GM12878 (cell line): ENCODE data around the gene ERVV-1. TPM values are rescaled to one million over a fixed set of nuclear protein-coding genes. Genes with fewer than 3 reads are reported as not detected.

Experiments used
- ATAC-seq: fragments of 200-7000 bp; cut with Tn5 transposase; 3 replicates; pipeline ENCODE4 v1.9.1; 2020; ENCODE audit warnings: mild to moderate bottlenecking, moderate library complexity
- BruUV-seq: library from RNA; stranded (reverse); fragments of 400-500 nt; replicated peaks from 2 replicates; lab custom pipeline; 2021; lab: Mats Ljungman, UMichigan
- CTCF ChIA-PET: fragments of 300-600 bp; sonication (Branson Sonifier 250); formaldehyde crosslinking; extraction: SDS; loops from one replicate; lab custom pipeline; 2021; ENCODE audit warnings: inconsistent platforms; lab: Yijun Ruan, JAX
- POLR2A ChIA-PET: fragments of 350-600 bp; formaldehyde crosslinking; extraction: SDS; loops from one replicate; lab custom pipeline; 2021; ENCODE audit warnings: inconsistent platforms; lab: Charles Lee
- RAD21 ChIA-PET: fragments of 300-600 bp; sonication (Branson Sonifier 250); formaldehyde crosslinking; loops from one replicate; lab custom pipeline; 2023; ENCODE audit warnings: antibody characterized with exemption; ENCODE audit not compliant: unreplicated experiment; lab: Charles Lee
- SMC1A ChIA-PET: fragments of 300-600 bp; sonication (Branson Sonifier 250); formaldehyde crosslinking; loops from one replicate; lab custom pipeline; 2023; ENCODE audit not compliant: unreplicated experiment, uncharacterized antibody; lab: Charles Lee
- DNase-seq: peaks from one replicate; pipeline ENCODE4 v3.0.0-alpha.2; 2011; ENCODE audit warnings: low read depth, low spot score
- FAIRE-seq: peaks from 3 replicates; lab custom pipeline; 2011; peaks lifted over from hg19 to GRCh38; lab: Jason Lieb, UNC
- H2AFZ ChIP-seq: 2 replicates; pipeline ENCODE4 v1.6.0; 2011; ENCODE audit warnings: low read depth, low read length, control low read depth; ENCODE audit not compliant: control insufficient read depth
- H3K27ac ChIP-seq: 2 replicates; pipeline ENCODE4 v1.5.1; 2011; ENCODE audit warnings: control low read depth; ENCODE audit not compliant: control insufficient read depth, insufficient read depth
- H3K27me3 ChIP-seq, 2 experiments: replicated peaks in 1 of 2; 2 replicates each; pipeline versions ENCODE4 v1.6.0 to v1.6.1; 2011; ENCODE audit warnings: low read length in 1 of 2; ENCODE audit not compliant: control insufficient read depth in 2 of 2, insufficient read depth in 2 of 2
- H3K36me3 ChIP-seq, 2 experiments: 2 replicates each; pipeline ENCODE4 v1.5.1; 2011; ENCODE audit warnings: low read length in 1 of 2; ENCODE audit not compliant: control insufficient read depth in 2 of 2, insufficient read depth in 2 of 2
- H3K4me1 ChIP-seq: 2 replicates; pipeline ENCODE4 v1.6.1; 2011; ENCODE audit warnings: mild to moderate bottlenecking, low read length, moderate library complexity, mixed read lengths; ENCODE audit not compliant: control insufficient read depth, insufficient read depth
- H3K4me2 ChIP-seq: 2 replicates; pipeline ENCODE4 v1.6.0; 2011; ENCODE audit warnings: control low read depth; ENCODE audit not compliant: control insufficient read depth, insufficient read depth
- H3K4me3 ChIP-seq: fragments of 200-600 bp; sonication (generic); 2 replicates; pipeline ENCODE4 v1.5.1; 2016
- H3K79me2 ChIP-seq: 2 replicates; pipeline ENCODE4 v1.6.0; 2011; ENCODE audit warnings: low read length; ENCODE audit not compliant: control insufficient read depth, insufficient read depth
- H3K9ac ChIP-seq: 2 replicates; pipeline ENCODE4 v1.8.0; 2011; ENCODE audit warnings: low read length, control low read depth, mixed read lengths; ENCODE audit not compliant: control insufficient read depth, insufficient read depth
- H3K9me3 ChIP-seq: replicated peaks from 3 replicates; pipeline ENCODE4 v1.5.1; 2011; ENCODE audit warnings: mild to moderate bottlenecking, low read length; ENCODE audit not compliant: control insufficient read depth, insufficient read depth
- H4K20me1 ChIP-seq: 2 replicates; pipeline ENCODE4 v1.6.0; 2011; ENCODE audit not compliant: control insufficient read depth, insufficient read depth
- BCL11A ChIP-seq: IDR thresholded peaks from 2 replicates; pipeline ENCODE4 v1.6.1; 2011; ENCODE audit warnings: low read depth, low read length
- BCL3 ChIP-seq: IDR thresholded peaks from 2 replicates; pipeline ENCODE4 v1.6.1; 2011; ENCODE audit warnings: borderline replicate concordance, low read depth, mild to moderate bottlenecking, moderate library complexity, low read length; ENCODE audit not compliant: insufficient read depth, poor library complexity, severe bottlenecking
- CHD4 ChIP-seq: fragments of 200-600 bp; sonication (generic); IDR thresholded peaks from 2 replicates; pipeline ENCODE4 v1.6.1; 2016; ENCODE audit warnings: mild to moderate bottlenecking
- ESRRA ChIP-seq: IDR thresholded peaks from 2 replicates; pipeline ENCODE4 v1.6.1; 2012; ENCODE audit warnings: mild to moderate bottlenecking, low read length, improper control_type of control experiment
- IRF3 ChIP-seq: fragments of 450-650 bp; IDR thresholded peaks from 2 replicates; pipeline ENCODE4 v1.6.1; 2014; ENCODE audit warnings: mild to moderate bottlenecking
- JUND ChIP-seq: IDR thresholded peaks from 2 replicates; pipeline ENCODE4 v1.6.1; 2012; ENCODE audit warnings: low read depth, mild to moderate bottlenecking, low read length, improper control_type of control experiment, moderate library complexity
- LARP7 ChIP-seq: fragments of 450-650 bp; IDR thresholded peaks from 2 replicates; pipeline ENCODE4 v1.6.1; 2017; ENCODE audit warnings: mild to moderate bottlenecking
- NFXL1 ChIP-seq: fragments of 450-650 bp; IDR thresholded peaks from 2 replicates; pipeline ENCODE4 v1.6.1; 2017; ENCODE audit warnings: antibody characterized with exemption, mild to moderate bottlenecking, borderline replicate concordance
- RELA ChIP-seq: fragments of 450-650 bp; IDR thresholded peaks from 2 replicates; pipeline ENCODE4 v1.8.0; 2014; ENCODE audit warnings: borderline replicate concordance; ENCODE audit not compliant: partially characterized antibody
- ZBTB40 ChIP-seq: fragments of 450-650 bp; IDR thresholded peaks from 2 replicates; pipeline ENCODE4 v1.6.1; 2016; ENCODE audit warnings: mild to moderate bottlenecking, moderate library complexity, borderline replicate concordance
- WGBS: methylation state at CpG from one replicate; pipeline ENCODE4 v1.1.6; 2016; ENCODE audit warnings: low lambda C conversion rate; ENCODE audit not compliant: insufficient replicate concordance, insufficient coverage; ENCODE audit errors: missing lambda C conversion rate; 5-methylcytosine and 5-hydroxymethylcytosine counted together
- in situ Hi-C: fragments of 300-500 bp; cut with MboI; formaldehyde crosslinking; loops from 9 replicates; pipeline ENCODE4 v1.14.3; 2018; ENCODE audit warnings: mixed read lengths
- intact Hi-C: fragments of 100-400 bp; cut with micrococcal nuclease; formaldehyde crosslinking; loops from one replicate; pipeline ENCODE4 v1.14.2; 2022; ENCODE audit not compliant: unreplicated experiment
- polyA plus RNA-seq, 11 experiments: library from polyadenylated mRNA; depleted of rRNA in 4 of 11; unstranded in 6 of 11; stranded (reverse) in 5 of 11; fragments of >200 nt; fragmentation: Nextera tagmentation in 4 of 11; fragmentation: Illumina TruSeq in 1 of 11; extraction: Ambion mirVana in 4 of 11; extraction: Trizol in 1 of 11; gene quantifications; 1 replicate in 1 of 11; 2 replicates in 10 of 11; pipeline versions ENCODE4 v1.2.1 to v1.2.3, GENCODE V29; 2011 to 2016; ENCODE audit warnings: inconsistent platforms in 2 of 11, missing spikeins in 2 of 11, low read depth in 1 of 11
- total RNA-seq, 4 experiments: library from RNA; depleted of rRNA in 3 of 4; stranded (reverse); fragments of >200 nt in 3 of 4; fragmentation: Illumina TruSeq in 1 of 4; extraction: Trizol in 1 of 4; gene quantifications; 2 replicates each; pipeline versions ENCODE4 v1.2.1 to v1.2.3, GENCODE V29; 2013 to 2021

The ERVV-1 gene
- total and polyA plus RNA-seq, 10 of the 15 experiments (the other 5 are each of a cell fraction or from before 2014, with no cell fraction given) = 0.05 TPM; not detected in 9

GRCh38 chr19:53008061-53008778 lies 5.5 kb upstream of the ERVV-1 start:
- DNase-seq = no peak
- TF ChIP-seq CHD4 (no peak), IRF3 (no peak), ZBTB40 (no peak), LARP7 (no peak), JUND (no peak), BCL3 (no peak), ESRRA (no peak), BCL11A (no peak), NFXL1 (no peak), RELA (no peak)
- POLR2A ChIA-PET = no interaction called here
- WGBS = 49% methylated on average over 25 of the region's 25 CpGs
- H3K36me3 ChIP-seq = no peaks in the 10 kb centered on the region
- H3K27me3 ChIP-seq = no peaks in the 10 kb centered on the region
- no peak for ATAC-seq
- no peak overlapping the region for H3K9ac ChIP-seq
- no peak overlapping the region for H2AFZ ChIP-seq
- no peaks in the 10 kb centered on the region for H3K4me1 ChIP-seq
- no peaks in the 10 kb centered on the region for H4K20me1 ChIP-seq
- H3K79me2 ChIP-seq = no peaks in the 10 kb centered on the region
- H3K27ac ChIP-seq = no peak overlapping the region
- no peaks in the 10 kb centered on the region; the same call in 1 of the 3 replicates for H3K9me3 ChIP-seq
- no TSS peak for BruUV-seq
- in situ Hi-C loops = no loop called here
- SMC1A ChIA-PET = interaction anchor here (0.5 to 1.6 kb wide), 3 partner anchors 14 to 499 kb away, joined by 3 read pairs; no protein-coding TSS in a partner anchor
- FAIRE-seq = no peak
- CTCF ChIA-PET = interaction anchor here (1.1 kb wide), 1 partner anchor 94 kb away, joined by 3 read pairs; no protein-coding TSS in a partner anchor
- RAD21 ChIA-PET = no interaction called here
- intact Hi-C loops = no loop called here
- H3K4me3 ChIP-seq = no peak overlapping the region
- no peak overlapping the region for H3K4me2 ChIP-seq
